ENCODE measurements around the gene RPL15. TPM values are rescaled to one million over a fixed set of nuclear protein-coding genes. Genes with fewer than 3 reads are reported as not detected.
A peak's percentile ranks its signal among the peaks of the same experiment; 100 is the strongest.

The RPL15 gene
- total RNA-seq, 2 donors from 2014 or later, result 2,011 to 2,129 TPM

DNA sequence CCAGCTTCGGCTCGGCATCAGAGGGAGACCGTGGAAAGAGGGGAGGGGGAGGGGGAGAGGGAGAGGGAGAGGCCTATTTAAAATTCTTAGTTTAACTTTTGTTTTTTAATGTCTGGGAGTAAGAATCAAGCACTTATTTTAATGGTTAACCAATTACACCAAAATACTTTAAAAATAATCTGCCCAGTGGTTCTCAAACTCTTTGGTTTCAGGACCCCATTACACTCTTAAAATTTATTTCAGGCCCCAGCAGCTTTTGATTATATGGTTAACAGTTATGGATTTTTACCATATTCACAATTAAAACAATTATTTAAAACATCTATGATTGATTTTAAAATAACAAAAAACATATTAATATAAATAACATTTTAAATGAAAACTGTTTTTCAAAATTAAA lies 44.6 kb upstream of the RPL15 start:
- H3K27ac Mint-ChIP-seq, result no peak overlapping the region
- Histone ChIP-seq H3K9ac (ENCODE audit: extremely low read depth, low read length, poor library complexity, severe bottlenecking) (no peak overlapping the region), H3K36me3 (ENCODE audit: control insufficient read depth, insufficient read depth, low read length) (peaks cover 4% of the 10 kb centered on the region), H3K4me1 (ENCODE audit: control insufficient read depth, insufficient read depth, low read length) (no peaks in the 10 kb centered on the region), H3K9me3 (ENCODE audit: control insufficient read depth, low read length) (peaks cover 11% of the 10 kb centered on the region), H3K27me3 (ENCODE audit: control insufficient read depth, insufficient read depth, low read length, poor library complexity, severe bottlenecking) (no peaks in the 10 kb centered on the region), H3K4me3 (ENCODE audit: low read length) (no peak overlapping the region), H3K27ac (ENCODE audit: low read depth, low read length) (no peak overlapping the region)
- no peaks in the 10 kb centered on the region for H3K27me3 Mint-ChIP-seq (ENCODE audit: insufficient read depth)
- H3K36me3 Mint-ChIP-seq (ENCODE audit: low read depth), result peaks cover 10% of the 10 kb centered on the region
- WGBS, 2 experiments (ENCODE audit: insufficient coverage in 1 of 2, insufficient read length in 1 of 2), result 100% methylated on average over 1 of the region's 3 CpGs; no CpG with 5 or more reads in 1 of the 2 experiments
- TF ChIP-seq, protein P1, sequence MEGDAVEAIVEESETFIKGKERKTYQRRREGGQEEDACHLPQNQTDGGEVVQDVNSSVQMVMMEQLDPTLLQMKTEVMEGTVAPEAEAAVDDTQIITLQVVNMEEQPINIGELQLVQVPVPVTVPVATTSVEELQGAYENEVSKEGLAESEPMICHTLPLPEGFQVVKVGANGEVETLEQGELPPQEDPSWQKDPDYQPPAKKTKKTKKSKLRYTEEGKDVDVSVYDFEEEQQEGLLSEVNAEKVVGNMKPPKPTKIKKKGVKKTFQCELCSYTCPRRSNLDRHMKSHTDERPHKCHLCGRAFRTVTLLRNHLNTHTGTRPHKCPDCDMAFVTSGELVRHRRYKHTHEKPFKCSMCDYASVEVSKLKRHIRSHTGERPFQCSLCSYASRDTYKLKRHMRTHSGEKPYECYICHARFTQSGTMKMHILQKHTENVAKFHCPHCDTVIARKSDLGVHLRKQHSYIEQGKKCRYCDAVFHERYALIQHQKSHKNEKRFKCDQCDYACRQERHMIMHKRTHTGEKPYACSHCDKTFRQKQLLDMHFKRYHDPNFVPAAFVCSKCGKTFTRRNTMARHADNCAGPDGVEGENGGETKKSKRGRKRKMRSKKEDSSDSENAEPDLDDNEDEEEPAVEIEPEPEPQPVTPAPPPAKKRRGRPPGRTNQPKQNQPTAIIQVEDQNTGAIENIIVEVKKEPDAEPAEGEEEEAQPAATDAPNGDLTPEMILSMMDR (conservative IDR thresholded peaks at IDR 0.05), result no peak
- H3K9me3 Mint-ChIP-seq, result peaks cover 3% of the 10 kb centered on the region
- no peak for DNase-seq
- H3K4me3 Mint-ChIP-seq, result no peak overlapping the region
- peaks cover 3% of the 10 kb centered on the region for H3K4me1 Mint-ChIP-seq

- Histone ChIP-seq H3K27me3 (ENCODE audit: control insufficient read depth, insufficient read depth, low read length, poor library complexity, severe bottlenecking) (no peaks in the 10 kb centered on the region), H3K9me3 (ENCODE audit: control insufficient read depth, low read length) (peaks cover 27% of the 10 kb centered on the region), H3K9ac (ENCODE audit: extremely low read depth, low read length, poor library complexity, severe bottlenecking) (no peak overlapping the region), H3K27ac (ENCODE audit: low read depth, low read length) (no peak overlapping the region), H3K36me3 (ENCODE audit: control insufficient read depth, insufficient read depth, low read length) (peaks cover 16% of the 10 kb centered on the region), H3K4me3 (ENCODE audit: low read length) (no peak overlapping the region), H3K4me1 (ENCODE audit: control insufficient read depth, insufficient read depth, low read length) (no peaks in the 10 kb centered on the region)
- Mint-ChIP-seq H3K27ac (no peak overlapping the region), H3K9me3 (peaks cover 19% of the 10 kb centered on the region), H3K36me3 (ENCODE audit: low read depth) (peaks cover 24% of the 10 kb centered on the region), H3K27me3 (ENCODE audit: insufficient read depth) (no peaks in the 10 kb centered on the region), H3K4me3 (no peak overlapping the region), H3K4me1 (peaks cover 3% of the 10 kb centered on the region)
- 90 to 99% methylated on average over 2 of the region's 2 CpGs for WGBS, 2 experiments (ENCODE audit: insufficient coverage in 1 of 2, insufficient read length in 1 of 2)
- no peak for DNase-seq
- TF ChIP-seq, protein P1 (conservative IDR thresholded peaks at IDR 0.05), result no peak
These were observed 43.0 kb upstream of the RPL15 start for GRCh38 chr3:23873941-23874340.

GRCh38 chr3:23874359-23875112 lies 42.4 kb upstream of the RPL15 start:
- no peak for DNase-seq
- Histone ChIP-seq H3K4me1 (ENCODE audit: control insufficient read depth, insufficient read depth, low read length) (no peaks in the 10 kb centered on the region), H3K36me3 (ENCODE audit: control insufficient read depth, insufficient read depth, low read length) (peaks cover 22% of the 10 kb centered on the region), H3K9ac (ENCODE audit: extremely low read depth, low read length, poor library complexity, severe bottlenecking) (no peak overlapping the region), H3K9me3 (ENCODE audit: control insufficient read depth, low read length) (peaks cover 30% of the 10 kb centered on the region), H3K27ac (ENCODE audit: low read depth, low read length) (no peak overlapping the region), H3K27me3 (ENCODE audit: control insufficient read depth, insufficient read depth, low read length, poor library complexity, severe bottlenecking) (no peaks in the 10 kb centered on the region), H3K4me3 (ENCODE audit: low read length) (no peak overlapping the region)
- Mint-ChIP-seq H3K9me3 (peaks cover 25% of the 10 kb centered on the region), H3K4me3 (no peak overlapping the region), H3K27me3 (ENCODE audit: insufficient read depth) (no peaks in the 10 kb centered on the region), H3K4me1 (peaks cover 3% of the 10 kb centered on the region), H3K27ac (peak overlapping the region; percentile 17), H3K36me3 (ENCODE audit: low read depth) (peaks cover 30% of the 10 kb centered on the region)
- TF ChIP-seq, protein P1 (conservative IDR thresholded peaks at IDR 0.05), result no peak
- 90 to 96% methylated on average over 3 to 6 of the region's 6 CpGs for WGBS, 2 experiments (ENCODE audit: insufficient coverage in 1 of 2, insufficient read length in 1 of 2)
